HG03521 (cell line): ENCODE data around the gene CDC42BPB.

Source experiments
- ATAC-seq: cut with Tn5 transposase; IDR thresholded peaks from one replicate; pipeline ENCODE4 v1.9.1; 2021; ENCODE audit warnings: mild to moderate bottlenecking, moderate library complexity; ENCODE audit not compliant: unreplicated experiment

Gene CDC42BPB

DNA sequence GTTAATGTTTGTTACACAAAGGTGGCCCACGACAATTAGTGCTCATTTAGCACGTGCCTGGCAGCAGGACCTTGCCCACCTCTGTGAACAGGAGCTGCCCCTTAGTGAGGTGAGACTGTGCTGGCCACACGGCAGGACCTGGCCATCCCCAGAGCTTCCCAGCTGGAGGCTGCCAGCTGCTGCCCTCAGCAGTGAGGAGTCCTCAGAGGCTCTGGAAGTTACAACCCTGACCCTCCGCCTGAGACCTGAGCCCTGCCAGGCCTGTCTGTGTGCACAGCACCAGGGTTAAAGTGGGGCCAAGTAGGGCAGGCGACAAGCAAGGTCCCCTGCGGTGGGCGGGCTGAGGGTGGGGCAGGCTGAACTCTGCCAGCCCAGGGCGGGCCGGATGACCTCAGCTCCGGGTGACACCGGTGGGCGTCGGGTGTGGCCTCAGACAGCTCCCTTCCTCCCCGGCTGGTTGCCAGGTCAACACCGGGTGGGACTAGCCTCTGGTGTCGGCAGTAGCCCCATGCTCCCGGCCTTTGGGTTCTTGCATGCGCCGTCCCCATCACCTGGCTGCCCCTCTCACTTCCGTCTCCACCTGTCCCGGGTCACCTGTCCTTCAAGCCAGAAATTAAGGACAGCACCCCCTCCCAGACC lies 17.5 kb upstream of the CDC42BPB start:
- no peak for ATAC-seq

DNA sequence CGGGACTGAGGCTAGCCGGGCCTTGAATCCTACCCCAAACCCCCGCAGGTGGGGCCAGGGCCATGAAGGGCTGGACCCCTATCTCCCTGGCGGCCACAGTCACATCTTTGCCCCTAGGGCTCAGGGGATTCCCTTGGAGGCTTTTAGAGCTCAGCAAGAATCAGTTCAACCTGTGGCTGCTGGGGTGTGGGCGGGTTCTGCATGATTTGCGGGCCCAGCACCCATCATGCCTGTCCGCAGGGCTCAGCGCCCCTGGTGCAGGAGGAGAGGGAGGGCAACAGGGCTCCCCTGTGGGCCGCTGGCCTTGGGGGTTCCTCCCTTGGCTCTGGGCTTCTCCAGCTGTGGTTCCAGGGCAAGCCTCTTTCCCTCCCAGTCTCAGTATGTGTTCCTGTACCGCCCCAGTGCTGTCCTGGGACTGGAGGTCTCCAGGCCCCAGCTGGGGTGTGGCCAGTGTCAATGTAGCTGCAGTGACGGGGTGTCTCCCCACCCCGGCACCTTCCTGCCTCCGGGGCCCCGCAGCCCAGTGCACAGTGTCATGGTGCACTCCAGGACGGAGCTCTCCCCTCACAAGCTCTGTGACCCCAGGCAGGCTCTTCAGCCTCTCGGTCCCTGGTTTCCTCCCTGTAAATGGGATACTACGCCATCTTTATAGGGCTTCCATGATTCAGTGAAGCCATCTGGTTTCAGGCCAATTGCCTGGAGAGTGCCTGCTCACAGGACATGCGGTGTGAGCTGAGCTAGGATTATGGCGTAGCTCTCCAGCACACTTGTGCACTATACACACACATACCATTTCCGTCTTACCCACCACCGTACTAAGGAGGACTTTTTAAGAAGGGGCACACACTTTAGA lies 16.8 kb upstream of the CDC42BPB start:
- no peak for ATAC-seq

DNA sequence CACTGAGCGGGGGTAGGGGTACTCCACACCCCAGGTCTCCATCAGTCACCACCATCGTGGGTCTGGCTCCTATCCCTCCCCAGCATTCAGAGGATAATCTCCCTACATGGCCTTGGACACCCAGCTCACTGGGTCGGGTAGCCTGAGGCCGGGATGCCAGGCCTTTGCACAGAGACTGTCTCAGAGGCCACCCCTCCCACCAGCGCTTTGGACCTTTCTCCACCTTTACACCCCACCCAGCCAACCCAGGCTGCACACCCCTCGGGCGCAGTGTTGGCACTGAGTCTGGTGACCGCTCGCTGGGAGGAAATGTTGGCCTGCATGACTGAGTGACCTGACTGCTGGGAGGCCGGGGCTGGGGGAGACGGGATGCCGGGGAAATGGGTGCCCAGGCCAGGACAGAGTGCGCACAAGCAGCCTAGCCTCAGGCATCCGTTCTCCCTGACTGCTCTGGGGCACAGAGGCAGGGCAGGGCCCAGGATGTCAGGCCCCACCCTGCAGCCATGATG lies 16.1 kb upstream of the CDC42BPB start:
- no peak for ATAC-seq

DNA sequence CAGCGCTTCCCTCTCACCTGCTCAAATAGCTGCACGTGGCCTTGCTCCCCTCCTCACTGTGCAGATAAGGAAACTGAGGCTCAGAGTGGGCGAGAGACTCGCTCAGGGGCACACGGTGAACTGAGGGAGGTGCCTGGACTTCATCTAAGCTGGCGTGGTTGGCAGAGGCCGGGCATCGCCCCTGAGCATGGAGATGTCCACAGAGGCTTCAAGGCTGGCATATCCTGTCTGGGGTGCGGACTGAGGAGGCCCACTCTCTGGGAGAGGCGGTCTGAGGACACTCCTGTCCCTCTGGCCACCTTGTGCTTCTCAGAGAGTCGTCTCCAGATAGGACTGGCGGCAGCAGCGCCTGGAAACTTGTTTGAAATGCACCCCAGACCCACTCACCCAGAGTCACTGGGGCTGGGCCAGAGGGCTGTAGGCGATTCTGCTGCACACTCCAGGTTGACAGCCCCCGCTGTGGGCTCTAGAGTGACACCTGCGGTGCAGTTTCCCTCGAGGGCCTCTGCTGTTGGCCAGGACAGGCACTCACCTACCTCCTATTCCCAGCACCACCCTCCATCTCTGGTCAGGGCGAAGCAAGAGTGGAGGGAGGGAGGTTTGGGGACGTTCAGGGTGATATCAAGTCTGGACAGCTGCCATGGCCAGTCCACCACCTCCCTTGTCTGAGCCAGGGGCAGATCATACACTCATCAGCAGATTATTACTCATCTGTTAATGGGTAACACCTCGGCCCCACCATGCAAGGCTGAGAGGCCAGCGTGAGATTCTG lies 15.4 kb upstream of the CDC42BPB start:
- ATAC-seq = no peak

DNA sequence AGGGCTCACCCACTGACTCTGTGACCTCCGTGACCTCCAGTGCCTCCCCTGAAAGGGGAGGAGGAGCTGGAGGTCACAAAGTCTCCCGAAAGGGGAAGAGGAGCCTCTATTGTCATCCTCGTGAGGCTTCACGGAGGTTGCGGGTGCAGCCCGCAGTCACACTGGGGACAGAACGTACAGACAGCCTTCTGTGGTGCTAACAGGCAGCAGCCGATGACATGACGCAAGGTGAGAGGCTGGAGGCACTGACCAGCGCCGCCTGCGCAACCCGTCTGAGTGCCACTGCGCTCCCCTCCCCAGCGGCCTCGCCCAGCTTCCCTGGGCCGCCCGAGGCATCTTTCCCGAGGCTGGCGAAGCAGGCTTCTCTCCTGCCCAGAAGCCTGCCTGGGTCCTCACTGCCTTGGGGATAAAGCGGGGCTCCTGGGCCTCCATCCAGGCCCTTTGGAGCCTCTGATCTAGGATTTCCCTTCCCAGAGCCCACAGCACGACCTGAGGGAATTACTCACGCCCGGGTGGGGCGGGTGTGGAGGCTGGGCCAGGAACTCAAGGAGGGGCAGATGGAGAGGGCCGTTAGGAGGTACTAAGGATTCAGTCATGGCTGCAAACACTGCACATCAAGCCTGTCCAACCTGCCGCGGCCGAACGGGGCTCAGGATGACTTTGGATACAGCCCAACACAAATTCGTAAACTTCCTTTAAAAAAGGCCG lies 14.3 kb upstream of the CDC42BPB start:
- ATAC-seq = no peak

DNA sequence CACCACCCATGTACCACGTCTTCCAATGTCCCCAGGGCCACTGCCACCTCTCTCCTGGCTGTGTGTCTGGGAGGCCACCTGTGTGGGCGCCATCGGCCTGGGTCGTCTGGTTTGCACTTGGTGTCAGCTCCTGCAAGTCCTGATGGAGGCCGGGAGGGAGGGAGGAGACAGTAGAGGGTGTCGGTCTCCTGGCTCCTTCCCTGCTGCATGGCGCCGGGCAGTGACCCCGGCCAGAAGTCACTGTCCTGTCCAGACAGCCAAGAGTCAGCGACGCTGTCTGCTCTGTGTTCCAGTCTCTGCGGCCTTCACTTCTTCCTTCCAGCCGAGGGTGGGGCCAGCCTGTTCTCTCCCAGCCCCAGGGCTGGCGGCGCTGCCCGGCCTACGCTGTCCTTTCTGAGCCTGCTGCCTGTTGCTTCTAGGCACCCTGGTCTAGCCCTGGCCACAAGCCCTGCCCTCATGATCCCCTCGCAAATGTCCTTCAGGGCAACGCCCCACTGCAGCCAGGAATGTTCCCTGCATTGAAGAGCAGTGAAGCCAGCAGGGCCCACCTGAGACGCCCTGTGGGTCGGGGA lies 13.7 kb upstream of the CDC42BPB start:
- no peak for ATAC-seq

DNA sequence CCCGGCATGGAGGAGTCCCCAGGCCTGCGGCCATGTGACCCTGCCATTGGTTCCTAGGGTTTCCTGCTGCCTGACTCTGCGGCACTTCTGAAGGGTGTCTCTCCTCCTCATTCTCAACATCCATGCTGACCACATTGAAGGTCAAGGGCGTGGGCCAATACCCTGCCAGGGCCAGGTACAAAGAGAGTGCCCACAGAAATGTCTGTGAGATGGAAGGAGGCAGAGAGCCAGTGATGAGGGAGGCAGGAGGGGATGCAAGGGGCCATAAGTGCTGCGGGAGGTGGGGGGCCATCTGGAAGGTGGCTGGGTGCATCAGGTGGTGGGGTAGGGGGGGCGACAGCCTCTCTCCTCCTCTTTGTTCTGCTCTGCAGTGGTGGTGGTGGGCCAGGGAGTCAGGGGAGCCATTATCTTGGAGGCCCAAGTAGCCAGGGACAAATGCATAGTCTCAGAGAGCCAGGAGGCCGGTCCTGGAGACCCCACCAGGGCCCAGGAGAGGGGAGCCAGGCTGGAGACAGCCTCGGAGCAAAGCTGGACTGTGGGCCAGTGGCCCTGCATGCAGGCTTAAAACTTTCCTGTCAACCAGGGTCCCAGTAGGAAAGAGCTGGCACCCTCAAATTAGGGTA lies 13.0 kb upstream of the CDC42BPB start:
- no peak for ATAC-seq

DNA sequence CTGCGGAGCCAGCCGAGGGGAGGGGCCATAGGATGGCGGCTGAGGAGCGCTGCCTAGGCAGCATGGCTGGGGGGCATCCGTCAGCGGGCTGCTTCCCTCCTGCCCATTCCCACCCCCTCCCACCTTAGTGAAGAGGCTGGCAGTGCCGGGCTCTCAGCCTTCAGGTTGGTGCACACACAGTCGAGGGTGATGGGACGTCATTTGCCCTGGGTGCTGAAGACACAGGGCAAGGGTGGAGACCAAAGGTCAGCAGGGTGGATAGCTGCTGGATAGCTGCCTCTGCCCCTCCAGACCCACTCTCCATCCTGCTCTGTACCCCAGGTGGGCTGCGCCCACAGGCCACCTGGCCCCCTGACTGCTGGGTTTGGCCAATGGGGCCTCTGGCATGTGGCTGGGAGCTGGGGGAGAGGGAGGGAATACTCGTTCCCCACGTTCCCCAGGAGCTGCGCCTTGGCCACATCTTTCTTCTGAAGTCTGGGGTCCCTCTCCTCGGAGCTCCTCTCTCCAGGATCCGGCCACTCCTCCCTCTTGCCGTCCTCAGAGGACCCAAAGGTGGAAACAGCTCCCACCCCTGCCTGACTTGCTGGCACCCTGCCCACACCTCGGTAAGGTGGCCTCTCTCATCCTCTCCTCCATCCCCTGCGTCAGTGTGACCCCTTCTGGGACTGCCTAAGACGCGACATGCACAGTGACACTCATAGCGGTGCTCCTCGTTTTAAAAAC lies 11.2 kb upstream of the CDC42BPB start:
- no peak for ATAC-seq

DNA sequence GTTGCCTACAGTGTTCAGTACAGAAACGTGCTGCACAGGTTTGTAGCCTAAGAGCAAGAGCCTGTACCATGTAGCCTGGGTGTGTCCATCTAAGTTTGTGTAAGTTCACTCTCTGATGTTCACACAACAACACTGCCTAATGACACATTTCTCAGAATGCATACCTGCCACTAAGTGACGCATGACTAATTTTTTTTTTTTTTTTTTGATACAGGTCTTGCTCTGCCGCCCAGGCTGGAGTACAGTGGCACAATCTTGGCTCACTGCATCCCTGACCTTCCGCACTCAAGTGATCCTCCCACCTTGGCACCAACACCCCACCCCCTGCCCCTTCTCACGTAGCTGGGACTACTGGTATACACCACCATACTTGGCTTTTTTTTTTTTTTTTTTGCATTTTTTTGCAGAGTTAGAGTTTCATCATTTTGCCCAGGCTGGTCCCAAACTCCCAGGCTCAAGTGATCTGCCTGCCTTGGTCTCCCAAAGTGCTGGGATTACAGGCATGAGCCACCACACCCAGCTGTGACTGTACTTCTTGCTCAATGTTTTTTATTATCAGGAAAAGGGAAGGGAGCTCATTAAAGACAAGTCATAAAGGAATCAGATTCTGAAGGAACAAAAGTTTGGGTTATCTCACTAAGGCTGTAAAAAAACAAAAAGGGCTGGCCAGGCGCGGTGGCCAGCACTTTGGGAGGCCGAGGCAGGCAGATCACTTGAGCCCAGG lies 10.0 kb upstream of the CDC42BPB start:
- no peak for ATAC-seq

DNA sequence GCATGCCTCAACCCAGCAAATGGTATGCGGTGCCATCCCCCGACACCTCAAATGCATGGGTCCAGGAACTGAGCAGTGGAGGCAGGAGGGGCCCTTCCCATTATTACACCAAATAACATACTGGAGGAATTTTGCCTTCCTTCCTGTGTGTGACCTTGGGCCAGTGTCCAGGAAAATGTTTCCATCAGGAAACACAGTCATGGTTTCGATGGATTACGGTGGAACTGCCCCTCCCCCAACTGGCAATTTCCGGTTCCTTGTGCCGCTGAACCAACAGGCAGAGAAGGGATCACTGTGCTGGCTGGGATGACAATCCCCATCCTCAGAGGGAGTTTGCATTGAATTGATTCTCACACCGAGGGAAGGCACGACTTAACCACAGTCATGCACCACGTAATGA lies 9.1 kb upstream of the CDC42BPB start:
- ATAC-seq = no peak

DNA sequence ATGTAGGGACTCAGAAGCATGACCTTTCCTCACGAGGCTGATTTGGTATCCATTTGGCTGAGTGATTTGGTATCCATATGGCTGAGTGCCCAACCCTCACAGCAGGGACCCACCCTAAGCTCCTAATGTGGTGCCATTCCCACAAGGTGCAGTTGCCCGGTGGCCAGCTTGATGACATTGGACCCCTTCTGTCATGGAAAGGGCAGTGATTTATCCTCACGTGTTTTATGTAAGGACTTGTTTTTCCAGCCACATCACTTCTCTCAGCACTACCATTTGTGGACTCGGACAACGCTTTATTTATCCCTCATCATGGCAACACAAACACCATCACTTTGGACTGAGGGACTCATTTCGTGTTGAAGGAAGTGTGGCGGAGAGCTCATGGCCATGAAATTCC lies 8.5 kb upstream of the CDC42BPB start:
- ATAC-seq = no peak

DNA sequence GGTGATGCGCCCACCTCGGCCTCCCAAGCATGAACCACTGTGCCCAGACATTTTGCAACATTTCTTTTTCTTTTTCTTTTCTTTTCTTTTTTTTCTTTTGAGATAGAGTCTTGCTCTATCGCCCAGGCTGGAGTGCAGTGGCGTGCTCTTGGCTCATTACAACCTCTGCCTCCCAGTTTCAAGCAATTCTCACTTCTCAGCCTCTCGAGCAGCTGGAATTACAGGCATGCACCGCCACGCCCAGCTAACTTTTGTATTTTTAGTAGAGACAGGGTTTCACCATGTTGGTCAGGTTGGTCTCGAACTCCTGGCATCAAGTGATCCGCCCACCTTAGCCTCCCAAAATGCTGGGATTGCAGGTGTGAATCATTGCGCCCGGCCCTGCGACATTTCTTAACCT lies 7.6 kb upstream of the CDC42BPB start:
- no peak for ATAC-seq

DNA sequence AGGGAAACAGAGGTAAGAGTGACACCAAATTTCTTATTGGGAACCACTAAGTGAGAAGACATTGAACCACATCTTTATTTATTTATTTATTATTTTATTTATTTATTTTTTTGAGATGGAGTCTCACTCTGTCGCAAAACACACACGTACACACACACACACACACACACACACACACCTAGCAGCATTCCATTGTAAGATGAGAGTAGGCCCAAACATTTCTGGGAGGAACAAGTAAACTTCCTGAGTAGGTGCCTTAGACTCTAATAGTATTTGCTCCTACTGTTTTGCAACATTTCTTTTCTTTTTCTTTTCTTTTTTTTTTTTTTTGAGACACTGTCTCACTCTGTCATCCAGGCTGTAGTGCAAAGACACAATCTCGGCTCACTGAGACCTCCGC lies 7.1 kb upstream of the CDC42BPB start:
- no peak for ATAC-seq

DNA sequence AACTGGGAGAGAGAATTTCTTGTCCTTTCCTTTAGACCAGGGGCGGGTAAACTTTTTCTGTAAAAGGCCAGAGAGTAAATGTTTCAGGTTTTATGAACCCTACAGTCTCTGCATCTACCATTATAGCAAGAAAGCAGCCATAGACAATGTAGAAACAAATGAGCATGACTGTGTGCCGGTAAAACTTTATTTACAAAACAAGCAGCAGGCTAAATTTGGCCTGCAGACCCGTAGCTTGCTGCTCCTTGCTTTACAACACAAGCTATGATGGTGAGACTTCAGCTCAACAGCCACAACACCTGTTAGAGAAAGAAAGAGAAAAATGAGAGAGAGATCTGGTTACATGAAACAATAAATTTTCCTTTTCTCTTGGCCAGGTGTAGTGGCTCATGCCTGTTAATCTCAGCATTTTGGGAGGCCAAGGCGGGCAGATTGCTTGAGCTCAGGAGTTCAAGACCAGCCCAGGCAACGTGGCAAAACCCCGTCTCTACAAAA lies 4.2 kb upstream of the CDC42BPB start:
- ATAC-seq = no peak

DNA sequence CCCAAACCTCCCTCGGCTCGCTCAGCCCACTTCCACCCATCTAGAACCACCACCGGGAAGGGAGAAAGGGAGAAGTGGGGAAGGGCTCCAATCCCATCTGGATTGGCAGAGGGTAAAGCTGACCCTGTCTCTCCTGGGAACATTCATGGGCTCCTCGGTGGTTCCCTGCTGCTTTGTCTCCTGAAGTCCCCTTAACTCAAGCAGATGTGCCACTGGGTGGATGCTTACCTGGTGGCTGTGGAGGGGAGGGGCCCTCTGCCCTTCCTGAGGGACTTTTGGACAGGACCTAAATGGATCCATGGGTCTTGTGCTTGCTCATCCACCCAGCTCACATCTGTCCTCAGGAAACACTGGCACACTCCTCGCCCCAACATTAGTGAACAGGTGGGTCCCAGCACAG lies 2.2 kb upstream of the CDC42BPB start:
- ATAC-seq = no peak

DNA sequence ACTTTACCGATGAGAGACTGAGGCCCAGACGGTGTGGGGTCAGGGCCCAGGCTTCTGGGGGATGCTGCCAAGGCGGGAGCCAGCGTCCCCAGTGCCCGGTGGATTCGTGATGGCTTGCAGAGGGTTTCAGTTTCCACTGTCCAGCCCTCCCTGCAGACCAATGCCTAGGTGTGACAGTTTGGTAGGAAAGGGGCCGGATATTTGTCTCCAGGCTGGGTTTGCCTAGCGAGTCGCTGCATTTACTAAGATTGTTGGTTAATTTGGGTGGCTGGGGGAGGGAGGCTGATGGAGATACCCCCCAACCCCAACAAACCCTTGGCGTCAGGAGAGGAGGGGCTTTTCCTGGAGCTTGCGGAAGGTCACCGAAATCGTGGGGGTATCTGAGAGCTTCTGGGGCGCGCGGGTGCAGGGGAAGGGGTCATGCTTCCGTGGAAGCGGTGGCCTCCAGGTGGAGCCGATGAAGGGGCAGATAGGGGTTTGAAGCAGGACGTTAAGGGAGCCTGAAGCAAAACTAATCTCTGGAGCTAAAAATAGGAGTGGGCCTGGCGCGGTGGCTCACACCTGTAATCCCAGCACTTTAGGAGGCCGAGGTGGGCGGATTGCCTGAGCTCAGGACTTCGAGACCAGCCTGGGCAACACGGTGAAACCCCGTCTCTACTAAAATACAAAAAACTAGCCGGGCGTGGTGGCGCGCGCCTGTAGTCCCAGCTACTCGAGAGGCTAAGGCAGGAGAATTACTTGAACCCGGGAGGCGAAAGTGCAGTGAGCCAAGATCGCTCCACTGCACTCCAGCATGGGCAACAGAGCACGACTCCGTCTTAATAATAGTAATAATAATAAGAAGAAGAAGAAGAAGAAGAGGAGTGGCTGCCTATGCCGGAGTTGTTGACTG lies 1.1 kb upstream of the CDC42BPB start:
- peak; percentile 2 for ATAC-seq

DNA sequence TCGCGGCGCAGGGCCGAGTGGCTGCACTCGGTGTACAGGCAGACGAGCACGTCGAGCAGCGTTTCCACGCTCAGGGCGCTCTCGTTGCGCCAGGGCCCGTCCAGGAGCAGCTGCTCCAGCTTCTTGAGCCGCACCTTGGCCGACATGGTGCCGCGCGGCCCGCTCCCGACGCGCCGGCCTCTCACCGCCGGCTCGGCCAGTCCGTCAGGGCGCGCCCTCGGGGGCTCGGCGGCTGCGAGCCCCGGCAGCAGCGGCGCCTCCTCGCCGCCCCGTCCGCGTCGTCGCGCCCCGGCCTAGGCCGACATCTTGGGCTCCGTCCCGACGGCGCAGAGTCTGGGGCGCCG lies 349 bp downstream of the CDC42BPB start:
- no peak for ATAC-seq
